Measurements from ENCODE around the gene NACA. TPM values are rescaled to one million over a fixed set of nuclear protein-coding genes. Genes with fewer than 3 reads are reported as not detected.
A peak's percentile ranks its signal among the peaks of the same experiment; 100 is the strongest.

Gene NACA
- polyA plus RNA-seq, 1 donor (not counting 4 experiments of a cell fraction or from before 2014, with no cell fraction given) = 953 TPM

DNA sequence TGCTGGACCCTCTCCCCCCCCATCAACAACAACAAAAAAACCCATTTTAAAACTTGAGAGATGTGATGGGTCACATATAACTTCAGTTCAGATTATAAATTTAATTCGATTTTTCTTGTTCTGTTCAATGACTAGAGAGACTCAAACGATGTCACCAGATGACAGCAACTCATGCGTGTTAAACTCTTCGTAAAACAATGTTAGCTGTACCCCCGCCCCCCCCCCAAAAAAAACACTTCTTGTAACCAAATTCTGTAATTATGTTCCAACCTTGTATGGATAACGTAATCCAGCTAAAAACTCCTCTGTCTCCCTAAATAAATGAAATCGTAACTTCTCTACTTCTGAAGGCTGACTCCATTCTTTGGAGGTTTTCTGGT, 614 bp upstream of the NACA start:
- TF ChIP-seq, protein P1, sequence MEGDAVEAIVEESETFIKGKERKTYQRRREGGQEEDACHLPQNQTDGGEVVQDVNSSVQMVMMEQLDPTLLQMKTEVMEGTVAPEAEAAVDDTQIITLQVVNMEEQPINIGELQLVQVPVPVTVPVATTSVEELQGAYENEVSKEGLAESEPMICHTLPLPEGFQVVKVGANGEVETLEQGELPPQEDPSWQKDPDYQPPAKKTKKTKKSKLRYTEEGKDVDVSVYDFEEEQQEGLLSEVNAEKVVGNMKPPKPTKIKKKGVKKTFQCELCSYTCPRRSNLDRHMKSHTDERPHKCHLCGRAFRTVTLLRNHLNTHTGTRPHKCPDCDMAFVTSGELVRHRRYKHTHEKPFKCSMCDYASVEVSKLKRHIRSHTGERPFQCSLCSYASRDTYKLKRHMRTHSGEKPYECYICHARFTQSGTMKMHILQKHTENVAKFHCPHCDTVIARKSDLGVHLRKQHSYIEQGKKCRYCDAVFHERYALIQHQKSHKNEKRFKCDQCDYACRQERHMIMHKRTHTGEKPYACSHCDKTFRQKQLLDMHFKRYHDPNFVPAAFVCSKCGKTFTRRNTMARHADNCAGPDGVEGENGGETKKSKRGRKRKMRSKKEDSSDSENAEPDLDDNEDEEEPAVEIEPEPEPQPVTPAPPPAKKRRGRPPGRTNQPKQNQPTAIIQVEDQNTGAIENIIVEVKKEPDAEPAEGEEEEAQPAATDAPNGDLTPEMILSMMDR (optimal IDR thresholded peaks at IDR 0.05 in 1 of 3, IDR thresholded peaks at IDR 0.05 in 1 of 3, conservative IDR thresholded peaks at IDR 0.05 in 1 of 3; ENCODE audit: extremely low read depth in 1 of 3, insufficient read depth in 2 of 3, low read length in 3 of 3) = no peak
- TF ChIP-seq EZH2 (IDR thresholded peaks at IDR 0.05; ENCODE audit: low read length) = no peak
- Histone ChIP-seq H3K36me3 (ENCODE audit: control insufficient read depth in 2 of 2, extremely low read depth in 1 of 2, insufficient read depth in 2 of 2, low read length in 2 of 2) (peaks cover 4 to 24% of the 10 kb centered on the region in 2 experiments), H3K4me2 (ENCODE audit: control insufficient read depth, extremely low read depth, insufficient read depth, low read depth, low read length) (peak overlapping the region; percentile 87), H3K79me2 (ENCODE audit: control insufficient read depth, insufficient read depth, low read length) (peaks cover 45% of the 10 kb centered on the region), H3K9me1 (ENCODE audit: control insufficient read depth, extremely low read depth, insufficient read depth, low read length) (peaks cover 7% of the 10 kb centered on the region), H3K27me3 (ENCODE audit: control insufficient read depth, extremely low read depth, insufficient read depth, low read length) (no peaks in the 10 kb centered on the region), H2AFZ (ENCODE audit: control insufficient read depth, low read length) (peak overlapping the region; percentile 88), H4K20me1 (ENCODE audit: control insufficient read depth, extremely low read depth, insufficient read depth, low read length) (peaks cover 25% of the 10 kb centered on the region), H3K27ac (ENCODE audit: control insufficient read depth, insufficient read depth, low read length) (peak overlapping the region; percentile 95), H3K4me3 (ENCODE audit: control insufficient read depth in 2 of 3, extremely low read depth in 1 of 3, insufficient read depth in 2 of 3, low read depth in 1 of 3, low read length in 3 of 3) (peak overlapping the region; percentile 78 to 98 (median 93)), H3K9me3 (ENCODE audit: control insufficient read depth, low read depth, low read length) (no peaks in the 10 kb centered on the region), H3K4me1 (ENCODE audit: control insufficient read depth, extremely low read depth, insufficient read depth, low read length) (peaks cover 27% of the 10 kb centered on the region), H3K9ac (ENCODE audit: control insufficient read depth, extremely low read depth, insufficient read depth, low read length) (peak overlapping the region; percentile 100)
- no peak for DNase-seq (ENCODE audit: low read depth, low spot score)
- dilution Hi-C loops (cut with MboI; ENCODE audit: extremely low pct_ligation_motif_present, low sequenced_read_pairs) = no loop called here
- no peak for FAIRE-seq

DNA sequence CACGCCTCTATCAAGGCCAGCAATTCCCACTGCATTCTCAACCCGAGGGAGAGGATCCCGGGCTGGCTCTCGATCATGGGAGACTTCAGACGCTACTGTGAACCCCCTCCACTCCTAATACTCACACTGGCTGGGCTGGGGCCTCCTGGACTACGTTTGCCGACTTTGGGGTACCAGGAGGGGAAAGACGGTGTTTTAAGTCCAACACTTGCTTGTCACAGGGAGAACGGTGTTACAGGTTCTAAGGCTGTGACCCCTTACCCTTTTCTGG, 463 bp downstream of the NACA start:
- peak overlapping the region; percentile 100 for H3K9ac ChIP-seq (ENCODE audit: control insufficient read depth, extremely low read depth, insufficient read depth, low read length)
- peaks cover 4 to 31% of the 10 kb centered on the region in 2 experiments for H3K36me3 ChIP-seq (ENCODE audit: control insufficient read depth in 2 of 2, extremely low read depth in 1 of 2, insufficient read depth in 2 of 2, low read length in 2 of 2)
- H3K27ac ChIP-seq (ENCODE audit: control insufficient read depth, insufficient read depth, low read length) = peak overlapping the region; percentile 95
- H4K20me1 ChIP-seq (ENCODE audit: control insufficient read depth, extremely low read depth, insufficient read depth, low read length) = peaks cover 35% of the 10 kb centered on the region
- no peak for FAIRE-seq
- H2AFZ ChIP-seq (ENCODE audit: control insufficient read depth, low read length) = no peak overlapping the region
- H3K9me3 ChIP-seq (ENCODE audit: control insufficient read depth, low read depth, low read length) = no peaks in the 10 kb centered on the region
- peaks cover 27% of the 10 kb centered on the region for H3K4me1 ChIP-seq (ENCODE audit: control insufficient read depth, extremely low read depth, insufficient read depth, low read length)
- peaks cover 56% of the 10 kb centered on the region for H3K79me2 ChIP-seq (ENCODE audit: control insufficient read depth, insufficient read depth, low read length)
- dilution Hi-C loops (cut with MboI; ENCODE audit: extremely low pct_ligation_motif_present, low sequenced_read_pairs) = no loop called here
- no peak for TF ChIP-seq EZH2 (IDR thresholded peaks at IDR 0.05; ENCODE audit: low read length)
- TF ChIP-seq, protein P1 (optimal IDR thresholded peaks at IDR 0.05 in 1 of 3, IDR thresholded peaks at IDR 0.05 in 1 of 3, conservative IDR thresholded peaks at IDR 0.05 in 1 of 3; ENCODE audit: extremely low read depth in 1 of 3, insufficient read depth in 2 of 3, low read length in 3 of 3) = no peak
- no peak for DNase-seq (ENCODE audit: low read depth, low spot score)
- H3K4me2 ChIP-seq (ENCODE audit: control insufficient read depth, extremely low read depth, insufficient read depth, low read depth, low read length) = peak overlapping the region; percentile 83
- peaks cover 12% of the 10 kb centered on the region for H3K9me1 ChIP-seq (ENCODE audit: control insufficient read depth, extremely low read depth, insufficient read depth, low read length)
- H3K4me3 ChIP-seq (ENCODE audit: control insufficient read depth in 2 of 3, extremely low read depth in 1 of 3, insufficient read depth in 2 of 3, low read depth in 1 of 3, low read length in 3 of 3) = peak overlapping the region; percentile 78 to 98 (median 93)
- H3K27me3 ChIP-seq (ENCODE audit: control insufficient read depth, extremely low read depth, insufficient read depth, low read length) = no peaks in the 10 kb centered on the region
